ENCODE data around the gene PDE4D. TPM values are rescaled to one million over a fixed set of nuclear protein-coding genes. Genes with fewer than 3 reads are reported as not detected.

Gene PDE4D
- total and polyA plus RNA-seq, 2 donors (not counting 1 experiment from before 2014, with no cell fraction given), result 14.9 to 171 TPM

GRCh38 chr5:59071755-59072549 is 821.6 kb downstream of the PDE4D start:
- Histone ChIP-seq H3K79me2 (ENCODE audit: control insufficient read depth, insufficient read depth, low read length) (no peaks in the 10 kb centered on the region), H3K9ac (ENCODE audit: low read length) (no peak overlapping the region), H3K4me1 (ENCODE audit: control insufficient read depth in 2 of 2, insufficient read depth in 2 of 2, low read length in 2 of 2) (no peaks in the 10 kb centered on the region), H3K27me3 (replicated peaks in 1 of 4; ENCODE audit: control extremely low read depth in 1 of 4, control insufficient read depth in 3 of 4, insufficient read depth in 4 of 4, low read length in 3 of 4) (no peaks in the 10 kb centered on the region), H3K4me3 (ENCODE audit: control extremely low read depth in 1 of 5, extremely low read depth in 1 of 5, insufficient read depth in 1 of 5, low read depth in 2 of 5, low read length in 4 of 5) (no peak overlapping the region), H3K36me3 (replicated peaks in 1 of 2; ENCODE audit: control extremely low read depth in 1 of 2, control insufficient read depth in 1 of 2, extremely low read depth in 1 of 2, insufficient read depth in 2 of 2, low read length in 1 of 2) (no peaks in the 10 kb centered on the region), H3K27ac (ENCODE audit: low read length in 2 of 2) (no peak overlapping the region), H3K4me2 (replicated peaks; ENCODE audit: low read depth, low read length, poor library complexity, severe bottlenecking) (no peak overlapping the region), H2AFZ (ENCODE audit: insufficient read depth, low read depth, low read length, poor library complexity, severe bottlenecking) (no peak overlapping the region), H4K20me1 (ENCODE audit: control insufficient read depth, insufficient read depth, low read length, poor library complexity, severe bottlenecking) (no peaks in the 10 kb centered on the region), H3K9me3 (ENCODE audit: control extremely low read depth in 1 of 3, control insufficient read depth in 2 of 3, insufficient read depth in 1 of 3, low read length in 2 of 3) (no peaks in the 10 kb centered on the region)
- DNase-seq (no peak), ATAC-seq (ENCODE audit: low read depth) (no peak)
- ChIA-PET CTCF (no interaction called here), POLR2A (interaction anchor here (0.5 kb wide), 1 partner anchor 10 kb away, joined by 4 read pairs; no protein-coding TSS in a partner anchor)
- Mint-ChIP-seq H3K9me3 (ENCODE audit: insufficient read depth) (no peaks in the 10 kb centered on the region), H3K27me3 (no peaks in the 10 kb centered on the region), H3K4me1 (no peaks in the 10 kb centered on the region), H3K4me3 (no peak overlapping the region), H3K27ac (no peak overlapping the region)
- intact Hi-C loops (cut with micrococcal nuclease), result no loop called here
- TF ChIP-seq, protein P1, sequence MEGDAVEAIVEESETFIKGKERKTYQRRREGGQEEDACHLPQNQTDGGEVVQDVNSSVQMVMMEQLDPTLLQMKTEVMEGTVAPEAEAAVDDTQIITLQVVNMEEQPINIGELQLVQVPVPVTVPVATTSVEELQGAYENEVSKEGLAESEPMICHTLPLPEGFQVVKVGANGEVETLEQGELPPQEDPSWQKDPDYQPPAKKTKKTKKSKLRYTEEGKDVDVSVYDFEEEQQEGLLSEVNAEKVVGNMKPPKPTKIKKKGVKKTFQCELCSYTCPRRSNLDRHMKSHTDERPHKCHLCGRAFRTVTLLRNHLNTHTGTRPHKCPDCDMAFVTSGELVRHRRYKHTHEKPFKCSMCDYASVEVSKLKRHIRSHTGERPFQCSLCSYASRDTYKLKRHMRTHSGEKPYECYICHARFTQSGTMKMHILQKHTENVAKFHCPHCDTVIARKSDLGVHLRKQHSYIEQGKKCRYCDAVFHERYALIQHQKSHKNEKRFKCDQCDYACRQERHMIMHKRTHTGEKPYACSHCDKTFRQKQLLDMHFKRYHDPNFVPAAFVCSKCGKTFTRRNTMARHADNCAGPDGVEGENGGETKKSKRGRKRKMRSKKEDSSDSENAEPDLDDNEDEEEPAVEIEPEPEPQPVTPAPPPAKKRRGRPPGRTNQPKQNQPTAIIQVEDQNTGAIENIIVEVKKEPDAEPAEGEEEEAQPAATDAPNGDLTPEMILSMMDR (IDR thresholded peaks at IDR 0.05), result no peak
- TF ChIP-seq EZH2 (IDR thresholded peaks at IDR 0.05; ENCODE audit: borderline replicate concordance, insufficient read depth, low read depth, low read length, poor library complexity, severe bottlenecking), result no peak
- 100% methylated on average over 2 of the region's 12 CpGs for WGBS (ENCODE audit: insufficient coverage)

DNA sequence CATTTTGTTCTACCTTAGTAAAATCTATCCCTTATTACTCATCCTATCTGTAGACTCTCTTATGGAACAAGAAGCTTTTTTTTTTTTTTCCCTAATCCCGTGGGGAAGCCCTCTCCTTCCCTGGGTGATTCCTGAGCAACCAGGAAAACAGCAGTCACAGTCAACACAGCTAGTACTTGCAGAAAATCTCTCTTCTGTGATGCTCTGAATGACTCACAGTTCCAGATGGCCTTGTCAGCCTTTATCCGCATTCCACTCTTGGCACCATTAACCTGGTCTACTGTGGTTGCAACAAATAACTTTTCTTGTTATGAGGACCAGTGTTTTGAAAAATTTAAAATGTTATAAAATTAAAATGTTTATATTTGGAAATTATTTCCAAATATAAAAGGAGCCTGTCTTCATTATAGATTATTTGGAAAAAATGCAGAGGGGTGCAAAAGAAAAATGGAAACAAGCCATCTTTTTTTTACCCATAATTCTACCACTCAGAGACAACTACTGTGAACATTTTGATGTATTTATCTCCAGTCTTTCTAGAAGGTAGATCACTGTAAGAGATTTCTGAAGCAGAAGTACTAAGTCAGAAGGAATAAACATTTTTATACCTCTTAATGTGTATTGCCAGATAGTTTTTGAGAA is 824.0 kb downstream of the PDE4D start:
- DNase-seq (no peak), ATAC-seq (ENCODE audit: low read depth) (no peak)
- Histone ChIP-seq H3K4me3 (ENCODE audit: control extremely low read depth in 1 of 5, extremely low read depth in 1 of 5, insufficient read depth in 1 of 5, low read depth in 2 of 5, low read length in 4 of 5) (no peak overlapping the region), H3K36me3 (replicated peaks in 1 of 2; ENCODE audit: control extremely low read depth in 1 of 2, control insufficient read depth in 1 of 2, extremely low read depth in 1 of 2, insufficient read depth in 2 of 2, low read length in 1 of 2) (no peaks in the 10 kb centered on the region), H3K9me3 (ENCODE audit: control extremely low read depth in 1 of 3, control insufficient read depth in 2 of 3, insufficient read depth in 1 of 3, low read length in 2 of 3) (peaks cover 0 to 2% (median 0%) of the 10 kb centered on the region in 3 donors), H3K4me1 (ENCODE audit: control insufficient read depth in 2 of 2, insufficient read depth in 2 of 2, low read length in 2 of 2) (no peaks in the 10 kb centered on the region), H3K27ac (ENCODE audit: low read length in 2 of 2) (no peak overlapping the region), H3K4me2 (replicated peaks; ENCODE audit: low read depth, low read length, poor library complexity, severe bottlenecking) (no peak overlapping the region), H3K27me3 (replicated peaks in 1 of 4; ENCODE audit: control extremely low read depth in 1 of 4, control insufficient read depth in 3 of 4, insufficient read depth in 4 of 4, low read length in 3 of 4) (no peaks in the 10 kb centered on the region), H2AFZ (ENCODE audit: insufficient read depth, low read depth, low read length, poor library complexity, severe bottlenecking) (no peak overlapping the region), H3K9ac (ENCODE audit: low read length) (no peak overlapping the region), H4K20me1 (ENCODE audit: control insufficient read depth, insufficient read depth, low read length, poor library complexity, severe bottlenecking) (no peaks in the 10 kb centered on the region), H3K79me2 (ENCODE audit: control insufficient read depth, insufficient read depth, low read length) (no peaks in the 10 kb centered on the region)
- no peak overlapping the region for H3K4me3 Mint-ChIP-seq
- intact Hi-C loops (cut with micrococcal nuclease), result no loop called here
- H3K9me3 Mint-ChIP-seq (ENCODE audit: insufficient read depth), result no peaks in the 10 kb centered on the region
- TF ChIP-seq, protein P1 (IDR thresholded peaks at IDR 0.05), result no peak
- no peak overlapping the region for H3K27ac Mint-ChIP-seq
- CTCF ChIA-PET, result no interaction called here
- POLR2A ChIA-PET, result no interaction called here
- no peaks in the 10 kb centered on the region for H3K27me3 Mint-ChIP-seq
- 100% methylated on average over 1 of the region's 2 CpGs for WGBS (ENCODE audit: insufficient coverage)
- no peaks in the 10 kb centered on the region for H3K4me1 Mint-ChIP-seq
